GM21619 (cell line): ENCODE results near the gene NSMCE1.
"Not testable (repeated sequence)": the region's sequence is repeated elsewhere in the genome, so short reads cannot be mapped to it uniquely, and the experiment has no call there.

Experiments
- ATAC-seq: cut with Tn5 transposase; IDR thresholded peaks from one replicate; pipeline ENCODE4 v1.9.1; 2021; ENCODE audit not compliant: unreplicated experiment

Gene NSMCE1

GRCh38 chr16:27272697-27273096 is 4.1 kb upstream of the NSMCE1 start:
- ATAC-seq, result not testable (repeated sequence)

DNA sequence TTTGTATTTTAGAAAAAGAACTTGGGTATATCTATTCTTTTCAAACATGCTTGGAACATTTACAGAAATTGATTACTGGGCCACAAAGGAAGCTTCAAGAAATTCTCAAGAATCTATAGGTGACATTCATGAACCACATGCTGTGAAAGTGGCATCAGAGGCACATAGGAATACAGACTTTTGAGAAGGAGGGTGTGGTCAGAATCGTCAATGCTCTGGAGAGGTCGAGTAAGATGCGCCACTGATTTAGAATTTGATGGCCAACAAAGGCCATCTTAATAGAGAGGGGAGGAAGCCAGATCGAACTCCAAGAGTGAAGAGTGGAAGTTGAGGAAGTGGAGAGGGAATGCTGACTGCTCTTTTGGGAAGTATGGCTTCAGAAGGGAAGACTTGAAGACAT is 3.5 kb upstream of the NSMCE1 start:
- no peak for ATAC-seq

GRCh38 chr16:27270349-27270748 is 1.8 kb upstream of the NSMCE1 start:
- no peak for ATAC-seq

DNA sequence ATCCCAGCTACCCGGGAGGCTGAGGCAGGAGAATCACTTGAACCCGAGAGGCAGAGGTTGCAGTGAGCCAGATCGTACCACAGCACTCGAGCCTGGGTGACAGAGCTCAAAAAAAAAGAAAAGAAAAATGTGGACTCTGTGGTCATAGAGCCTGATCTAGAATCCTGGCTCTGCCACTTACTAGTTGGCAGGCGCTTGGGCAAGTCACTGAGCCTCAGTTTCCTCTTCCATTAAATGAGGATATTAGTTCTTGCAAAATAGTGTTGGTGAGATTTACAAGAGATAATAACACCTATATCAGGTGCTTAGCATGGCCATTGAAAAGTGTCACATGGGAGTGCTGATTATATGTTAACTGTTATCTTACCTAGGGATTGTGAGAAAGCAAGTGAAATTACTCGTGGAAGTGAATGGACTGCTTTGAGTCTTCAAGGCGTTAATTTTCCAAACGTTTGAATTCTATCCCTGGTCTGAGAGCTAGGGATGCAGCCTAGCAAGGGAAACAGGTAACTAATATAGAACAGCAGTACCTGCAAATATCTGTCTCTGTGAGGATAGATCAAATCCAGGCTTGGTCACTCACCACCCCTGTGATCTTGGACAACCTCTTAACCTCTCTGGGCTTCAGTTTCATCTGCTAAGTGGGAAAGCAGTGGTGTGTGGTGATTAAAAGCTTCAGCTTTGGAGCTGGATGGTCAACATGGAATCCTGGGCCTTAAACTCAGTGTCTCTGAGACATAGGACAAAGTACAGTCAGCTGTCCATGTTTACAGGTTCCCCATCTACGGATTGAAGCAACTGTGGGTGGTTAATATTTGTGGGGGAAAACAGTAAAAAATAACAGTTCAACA is 953 bp upstream of the NSMCE1 start:
- no peak for ATAC-seq

- no peak for ATAC-seq
Observed at GRCh38 chr16:27267037-27267677, 1.4 kb downstream of the NSMCE1 start.

DNA sequence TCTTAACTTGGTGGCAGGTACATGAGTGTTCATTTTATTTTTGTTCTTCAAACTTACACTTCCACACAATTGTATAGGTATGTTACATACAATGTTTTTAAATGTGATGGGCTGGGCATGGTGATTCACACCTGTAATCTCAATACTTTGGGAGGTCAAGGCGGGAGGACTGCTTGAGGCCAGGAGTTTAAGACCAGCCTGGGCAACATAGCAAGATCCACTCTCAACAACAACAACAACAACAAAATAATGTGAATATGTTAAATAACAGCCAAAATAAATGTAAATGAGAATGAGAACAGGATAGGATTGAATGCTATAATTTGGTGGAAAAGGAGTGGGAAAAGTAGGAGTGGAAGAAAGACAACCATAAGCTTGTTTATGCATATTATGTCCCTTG is 2.6 kb downstream of the NSMCE1 start:
- ATAC-seq, result no peak

- no peak for ATAC-seq
Observed at GRCh38 chr16:27264151-27264550, 4.4 kb downstream of the NSMCE1 start.

DNA sequence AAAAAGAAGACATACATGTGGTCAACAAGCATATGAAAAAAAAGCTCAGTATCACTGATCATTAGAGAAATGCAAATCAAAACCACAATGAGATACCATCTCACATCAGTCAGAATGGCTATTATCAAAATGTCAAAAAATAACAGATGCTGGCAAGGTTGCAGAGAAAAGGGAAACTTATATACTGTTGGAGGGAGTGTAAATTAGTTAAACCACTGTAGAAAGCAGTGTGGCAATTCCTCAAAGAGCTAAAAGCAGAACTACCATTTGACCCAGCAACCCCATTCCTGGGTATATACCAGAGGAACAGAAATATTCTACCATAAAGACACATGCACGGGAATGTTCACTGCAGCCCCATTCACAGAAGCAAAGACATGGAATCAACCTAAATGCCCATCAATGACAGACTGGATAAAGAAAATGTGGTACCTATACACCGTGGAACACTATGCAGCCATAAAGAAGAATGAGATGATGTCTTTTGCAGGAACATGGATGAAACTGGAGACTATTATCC is 5.6 kb downstream of the NSMCE1 start:
- not testable (repeated sequence) for ATAC-seq

GRCh38 chr16:27259710-27260109 is 8.9 kb downstream of the NSMCE1 start:
- ATAC-seq, result no peak

- no peak for ATAC-seq
Observed at GRCh38 chr16:27258241-27258734, 10.3 kb downstream of the NSMCE1 start.

- ATAC-seq, result no peak
Observed at GRCh38 chr16:27257271-27257670, 11.3 kb downstream of the NSMCE1 start.

DNA sequence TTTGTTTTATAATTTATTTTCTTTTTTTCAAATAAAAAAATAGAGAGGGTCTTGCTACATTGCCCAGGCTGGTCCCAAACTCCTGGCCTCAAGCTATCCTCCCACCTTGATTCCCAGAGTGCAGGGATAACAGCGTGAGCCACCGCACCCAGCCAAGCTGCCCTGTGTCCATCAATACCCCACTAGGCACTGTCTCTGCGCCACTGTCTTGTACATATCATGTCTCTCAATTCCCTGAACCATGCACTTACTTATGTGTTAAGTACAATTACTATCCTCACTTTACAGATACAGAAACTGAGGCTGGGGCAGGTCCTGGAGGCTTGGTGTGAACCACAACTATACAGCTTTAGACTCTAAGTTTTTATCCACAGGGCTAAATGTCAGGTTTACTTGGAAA is 11.7 kb downstream of the NSMCE1 start:
- no peak for ATAC-seq

- ATAC-seq, result peak; percentile 79
Observed at GRCh38 chr16:27254262-27254811, 14.2 kb downstream of the NSMCE1 start.

GRCh38 chr16:27253526-27253930 is 15.0 kb downstream of the NSMCE1 start:
- no peak for ATAC-seq

- ATAC-seq, result no peak
Observed at GRCh38 chr16:27252206-27252585, 16.4 kb downstream of the NSMCE1 start.

- ATAC-seq, result no peak
Observed at GRCh38 chr16:27251541-27252205, 16.9 kb downstream of the NSMCE1 start.

GRCh38 chr16:27248886-27249285 is 19.7 kb downstream of the NSMCE1 start:
- ATAC-seq, result not testable (repeated sequence)

- ATAC-seq, result no peak
Observed at GRCh38 chr16:27248036-27248435, 20.5 kb downstream of the NSMCE1 start.

- ATAC-seq, result not testable (repeated sequence)
Observed at GRCh38 chr16:27247076-27247475, 21.5 kb downstream of the NSMCE1 start.

- ATAC-seq, result no peak
Observed at GRCh38 chr16:27246439-27246838, 22.1 kb downstream of the NSMCE1 start.
